HepG2 (cell line): ENCODE data around the gene SSMEM1. TPM values are rescaled to one million over a fixed set of nuclear protein-coding genes. Genes with fewer than 3 reads are reported as not detected.

Source experiments
- ATAC-seq: fragments of 200-7000 bp; cut with Tn5 transposase; 3 replicates; pipeline ENCODE4 v1.9.1; 2020; ENCODE audit warnings: mild to moderate bottlenecking, moderate library complexity
- BruUV-seq: library from RNA; stranded (reverse); fragments of 400-500 nt; replicated peaks from 2 replicates; lab custom pipeline; 2021; lab: Mats Ljungman, UMichigan
- CTCF ChIA-PET: fragments of 300-600 bp; formaldehyde crosslinking; extraction: SDS; loops from one replicate; lab custom pipeline; 2021; ENCODE audit warnings: low total read pairs, inconsistent platforms, low intra/inter-chr PET ratio; lab: Yijun Ruan, JAX
- POLR2A ChIA-PET: fragments of 350-600 bp; sonication (Branson Sonifier 250); formaldehyde crosslinking; loops from one replicate; lab custom pipeline; 2020; ENCODE audit warnings: antibody characterized with exemption, inconsistent platforms; lab: Yijun Ruan, JAX
- DNase-seq: peaks from one replicate; pipeline ENCODE4 v3.0.0-alpha.2; 2015; ENCODE audit warnings: low spot score
- FAIRE-seq: peaks from 3 replicates; lab custom pipeline; 2011; peaks lifted over from hg19 to GRCh38; lab: Jason Lieb, UNC
- H2AFZ ChIP-seq: one replicate; pipeline ENCODE4 v1.6.1; 2011; ENCODE audit warnings: low read length, inconsistent platforms
- H3K27ac ChIP-seq: fragments of 300-600 bp; 3 replicates; pipeline ENCODE4 v1.8.0; 2011; ENCODE audit warnings: mixed run types, mild to moderate bottlenecking, mixed read lengths, low read length, inconsistent platforms; ENCODE audit not compliant: insufficient read depth; ENCODE audit errors: extremely low read length
- H3K27me3 ChIP-seq, 2 experiments: fragments of 200-600 bp in 1 of 2; 2 replicates in 1 of 2; 3 replicates in 1 of 2; pipeline versions ENCODE4 v1.6.0 to v1.8.0; 2011; ENCODE audit warnings: low read length in 2 of 2, mild to moderate bottlenecking in 2 of 2, moderate library complexity in 2 of 2, inconsistent platforms in 1 of 2; ENCODE audit not compliant: insufficient read depth in 2 of 2, control insufficient read depth in 1 of 2
- H3K36me3 ChIP-seq, 2 experiments: fragments of 200-600 bp in 1 of 2; replicated peaks in 1 of 2; 2 replicates in 1 of 2; 3 replicates in 1 of 2; pipeline versions ENCODE4 v1.5.1 to v1.8.0; 2011; ENCODE audit warnings: low read length in 2 of 2, inconsistent platforms in 1 of 2; ENCODE audit not compliant: insufficient read depth in 2 of 2, control insufficient read depth in 1 of 2
- H3K4me1 ChIP-seq: 2 replicates; pipeline ENCODE4 v1.5.1; 2012; ENCODE audit warnings: low read length, inconsistent platforms; ENCODE audit not compliant: insufficient read depth
- H3K4me2 ChIP-seq: 2 replicates; pipeline ENCODE4 v1.6.0; 2011; ENCODE audit warnings: low read depth, low read length, inconsistent platforms
- H3K4me3 ChIP-seq, 3 experiments: fragments of 200-600 bp in 1 of 3; sonication (generic), shearing (Covaris generic) in 1 of 3; replicated peaks in 1 of 3; 2 replicates each; pipeline ENCODE4 v1.5.1; 2011 to 2016; ENCODE audit warnings: low read length in 3 of 3, inconsistent platforms in 2 of 3, low read depth in 2 of 3, mild to moderate bottlenecking in 2 of 3, control low read depth in 1 of 3, mixed read lengths in 1 of 3; ENCODE audit not compliant: insufficient read depth in 1 of 3
- H3K79me2 ChIP-seq: one replicate; pipeline ENCODE4 v1.6.1; 2011; ENCODE audit warnings: low read length, inconsistent platforms; ENCODE audit not compliant: insufficient read depth
- H3K9ac ChIP-seq: 2 replicates; pipeline ENCODE4 v1.6.0; 2011; ENCODE audit warnings: mild to moderate bottlenecking, low read depth, low read length, inconsistent platforms; ENCODE audit not compliant: insufficient read depth
- H3K9me3 ChIP-seq: 2 replicates; pipeline ENCODE4 v1.5.1; 2012; ENCODE audit warnings: mild to moderate bottlenecking, low read length
- H4K20me1 ChIP-seq: 2 replicates; pipeline ENCODE4 v1.6.0; 2011; ENCODE audit warnings: inconsistent platforms, mild to moderate bottlenecking, low read length, moderate library complexity; ENCODE audit not compliant: insufficient read depth
- AGO2 ChIP-seq: fragments of 200-400 bp; formaldehyde crosslinking; optimal IDR thresholded peaks from 2 replicates; pipeline ENCODE3; 2017; ENCODE audit warnings: mild to moderate bottlenecking, low read depth, low read length, moderate library complexity
- ATF7-NPFF ChIP-seq: sonication (generic); formaldehyde crosslinking; IDR thresholded peaks from 2 replicates; pipeline ENCODE4 v1.8.1; 2023; ENCODE audit warnings: mild to moderate bottlenecking, low read depth, missing genetic modification reagents, moderate library complexity
- CCAR2 ChIP-seq: fragments of 200-400 bp; formaldehyde crosslinking; optimal IDR thresholded peaks from 2 replicates; pipeline ENCODE3; 2018; ENCODE audit warnings: low read depth, mild to moderate bottlenecking, low read length, moderate library complexity
- ZBTB37 ChIP-seq: sonication (generic); formaldehyde crosslinking; IDR thresholded peaks from 2 replicates; pipeline ENCODE4 v1.4.0; 2020; ENCODE audit warnings: mild to moderate bottlenecking, missing genetic modification reagents
- ZNF232 ChIP-seq: sonication (generic); formaldehyde crosslinking; IDR thresholded peaks from 2 replicates; pipeline ENCODE4 v1.4.0; 2020; ENCODE audit warnings: missing genetic modification reagents, borderline replicate concordance
- ZNF496 ChIP-seq: sonication (generic); formaldehyde crosslinking; IDR thresholded peaks from 2 replicates; pipeline ENCODE4 v1.8.1; 2023; ENCODE audit warnings: mild to moderate bottlenecking, moderate library complexity, missing genetic modification reagents; ENCODE audit not compliant: insufficient replicate concordance
- ZNF746 ChIP-seq: sonication (generic); formaldehyde crosslinking; IDR thresholded peaks from 2 replicates; pipeline ENCODE4 v1.8.0; 2022; ENCODE audit warnings: mild to moderate bottlenecking, missing genetic modification reagents
- WGBS: methylation state at CpG from one replicate; pipeline ENCODE4 v1.1.6; 2017; ENCODE audit warnings: low lambda C conversion rate; 5-methylcytosine and 5-hydroxymethylcytosine counted together
- in situ Hi-C: cut with HindIII; loops from 2 replicates; pipeline ENCODE4 v1.10.0; 2017; ENCODE audit warnings: low pct_unique_long_range_greater_than_20kb; ENCODE audit not compliant: extremely low pct_ligation_motif_present
- intact Hi-C: fragments of 100-400 bp; cut with micrococcal nuclease; formaldehyde crosslinking; loops from one replicate; pipeline ENCODE4 v1.10.0; 2022; ENCODE audit not compliant: unreplicated experiment
- polyA plus RNA-seq, 8 experiments: library from polyadenylated mRNA; depleted of rRNA in 3 of 8; stranded (reverse) in 7 of 8; unstranded in 1 of 8; fragments of >200 nt; fragmentation: Illumina TruSeq in 4 of 8; extraction: Trizol in 4 of 8; gene quantifications; 2 replicates each; pipeline versions ENCODE4 v1.2.1 to v1.2.3, GENCODE V29; 2011 to 2016; ENCODE audit warnings: low read depth in 4 of 8, missing spikeins in 1 of 8, mixed read lengths in 1 of 8; ENCODE audit not compliant: insufficient read depth in 1 of 8
- total RNA-seq, 5 experiments: library from RNA; depleted of rRNA; stranded (reverse); fragments of >200 nt; fragmentation: Illumina TruSeq; extraction: Trizol; gene quantifications; 2 replicates each; pipeline ENCODE4 v1.2.3, GENCODE V29; 2016; ENCODE audit warnings: low read depth in 1 of 5
- TF ChIP-seq, protein P1 (sequence below): sonication (generic); formaldehyde crosslinking; IDR thresholded peaks from 2 replicates; pipeline ENCODE4 v1.4.0; 2020; ENCODE audit warnings: missing genetic modification reagents, low read depth, mild to moderate bottlenecking, borderline replicate concordance
- TF ChIP-seq, protein P2 (sequence below): sonication (generic); formaldehyde crosslinking; IDR thresholded peaks from 2 replicates; pipeline ENCODE4 v1.4.0; 2020; ENCODE audit warnings: missing genetic modification reagents, borderline replicate concordance

The SSMEM1 gene
- total and polyA plus RNA-seq, 2 of the 13 experiments (the other 11 are each of a cell fraction or from before 2014, with no cell fraction given): not detected

GRCh38 chr7:130189343-130189742 lies 18.3 kb upstream of the SSMEM1 start (continued):
- TF ChIP-seq, protein P1, sequence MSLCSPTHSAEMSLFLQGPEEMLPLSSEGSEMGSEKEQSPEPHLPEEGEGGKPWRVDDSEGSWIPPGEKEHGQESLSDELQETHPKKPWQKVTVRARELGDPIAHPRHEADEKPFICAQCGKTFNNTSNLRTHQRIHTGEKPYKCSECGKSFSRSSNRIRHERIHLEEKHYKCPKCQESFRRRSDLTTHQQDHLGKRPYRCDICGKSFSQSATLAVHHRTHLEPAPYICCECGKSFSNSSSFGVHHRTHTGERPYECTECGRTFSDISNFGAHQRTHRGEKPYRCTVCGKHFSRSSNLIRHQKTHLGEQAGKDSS: no peak
- no peak for TF ChIP-seq ZNF232 (CRISPR knock-in tag)

GRCh38 chr7:130191791-130192190 lies 15.9 kb upstream of the SSMEM1 start:
- FAIRE-seq: no peak
- in situ Hi-C loops: no loop called here
- DNase-seq: no peak
- intact Hi-C loops: no loop called here
- Histone ChIP-seq H2AFZ (no peak overlapping the region), H3K27ac (no peak overlapping the region), H3K36me3 (peaks cover 1 to 28% of the 10 kb centered on the region in 2 experiments), H3K4me3 (no peak overlapping the region), H3K27me3 (no peaks in the 10 kb centered on the region), H3K79me2 (no peaks in the 10 kb centered on the region), H3K4me2 (no peak overlapping the region), H4K20me1 (no peaks in the 10 kb centered on the region), H3K4me1 (no peaks in the 10 kb centered on the region), H3K9me3 (no peaks in the 10 kb centered on the region), H3K9ac (no peak overlapping the region)
- ChIA-PET POLR2A (interaction anchor here (1.6 kb wide), 1 partner anchor 14 kb away, joined by 6 read pairs; the partner anchor contains the start of gene TMEM209), CTCF (no interaction called here)
- 99% methylated on average over 7 of the region's 7 CpGs for whole genome bisulfite sequencing
- BruUV-seq: no TSS peak
- no peak for ATAC-seq
- TF ChIP-seq ZNF496 (CRISPR knock-in tag) (no peak), ZNF746 (CRISPR knock-in tag) (no peak), AGO2 (no peak), ZBTB37 (CRISPR knock-in tag) (no peak), ATF7-NPFF (no peak), CCAR2 (no peak)
- TF ChIP-seq, protein P2, sequence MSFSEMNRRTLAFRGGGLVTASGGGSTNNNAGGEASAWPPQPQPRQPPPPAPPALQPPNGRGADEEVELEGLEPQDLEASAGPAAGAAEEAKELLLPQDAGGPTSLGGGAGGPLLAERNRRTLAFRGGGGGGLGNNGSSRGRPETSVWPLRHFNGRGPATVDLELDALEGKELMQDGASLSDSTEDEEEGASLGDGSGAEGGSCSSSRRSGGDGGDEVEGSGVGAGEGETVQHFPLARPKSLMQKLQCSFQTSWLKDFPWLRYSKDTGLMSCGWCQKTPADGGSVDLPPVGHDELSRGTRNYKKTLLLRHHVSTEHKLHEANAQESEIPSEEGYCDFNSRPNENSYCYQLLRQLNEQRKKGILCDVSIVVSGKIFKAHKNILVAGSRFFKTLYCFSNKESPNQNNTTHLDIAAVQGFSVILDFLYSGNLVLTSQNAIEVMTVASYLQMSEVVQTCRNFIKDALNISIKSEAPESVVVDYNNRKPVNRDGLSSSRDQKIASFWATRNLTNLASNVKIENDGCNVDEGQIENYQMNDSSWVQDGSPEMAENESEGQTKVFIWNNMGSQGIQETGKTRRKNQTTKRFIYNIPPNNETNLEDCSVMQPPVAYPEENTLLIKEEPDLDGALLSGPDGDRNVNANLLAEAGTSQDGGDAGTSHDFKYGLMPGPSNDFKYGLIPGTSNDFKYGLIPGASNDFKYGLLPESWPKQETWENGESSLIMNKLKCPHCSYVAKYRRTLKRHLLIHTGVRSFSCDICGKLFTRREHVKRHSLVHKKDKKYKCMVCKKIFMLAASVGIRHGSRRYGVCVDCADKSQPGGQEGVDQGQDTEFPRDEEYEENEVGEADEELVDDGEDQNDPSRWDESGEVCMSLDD (CRISPR knock-in tag): no peak
